Measurements from ENCODE around the gene SLC25A41. TPM values are rescaled to one million over a fixed set of nuclear protein-coding genes. Genes with fewer than 3 reads are reported as not detected.

SLC25A41 gene
- total and polyA plus RNA-seq, 4 experiments from 2014 or later = not detected

- CTCF ChIA-PET (ENCODE audit: partially characterized antibody) = interaction anchor here (1.3 to 1.4 kb wide), 2 partner anchors 21 to 38 kb away, joined by 3 read pairs; no protein-coding TSS in a partner anchor
- Histone ChIP-seq H3K27ac (ENCODE audit: low read depth, low read length) (peak overlapping the region; percentile 93), H3K36me3 (ENCODE audit: insufficient read depth, low read length) (peaks cover 33% of the 10 kb centered on the region), H3K4me1 (ENCODE audit: insufficient read depth, low read length) (peaks cover 46% of the 10 kb centered on the region), H3K9me3 (ENCODE audit: control insufficient read depth in 1 of 2, low read length in 2 of 2) (no peaks in the 10 kb centered on the region), H3K27me3 (ENCODE audit: insufficient read depth, low read length) (no peaks in the 10 kb centered on the region), H3K4me3 (ENCODE audit: low read length in 2 of 2) (no peak overlapping the region)
- H3K27me3 Mint-ChIP-seq = no peaks in the 10 kb centered on the region
- no peak overlapping the region for H3K4me3 Mint-ChIP-seq
- DNase-seq = no peak
- POLR2A ChIA-PET (ENCODE audit: partially characterized antibody) = no interaction called here
- intact Hi-C loops (cut with micrococcal nuclease) = no loop called here
- H3K27ac Mint-ChIP-seq = peak overlapping the region in 1 of 7 donors; percentile 70
- H3K4me1 Mint-ChIP-seq = peaks cover 19 to 50% (median 29%) of the 10 kb centered on the region in 4 donors
- peaks cover 14 to 25% of the 10 kb centered on the region in 2 donors for H3K36me3 Mint-ChIP-seq
- H3K9me3 Mint-ChIP-seq = no peaks in the 10 kb centered on the region
Measured at GRCh38 chr19:6478815-6479214, 45.3 kb upstream of the SLC25A41 start.

- ChIA-PET CTCF (ENCODE audit: partially characterized antibody) (no interaction called here), POLR2A (ENCODE audit: partially characterized antibody) (no interaction called here)
- DNase-seq = no peak
- Mint-ChIP-seq H3K27ac (peak overlapping the region in 1 of 7 donors; percentile 53), H3K36me3 (peaks cover 14 to 25% of the 10 kb centered on the region in 2 donors), H3K4me1 (peaks cover 15 to 33% (median 23%) of the 10 kb centered on the region in 4 donors), H3K9me3 (no peaks in the 10 kb centered on the region), H3K4me3 (no peak overlapping the region), H3K27me3 (no peaks in the 10 kb centered on the region)
- Histone ChIP-seq H3K4me1 (ENCODE audit: insufficient read depth, low read length) (peaks cover 33% of the 10 kb centered on the region), H3K27me3 (ENCODE audit: insufficient read depth, low read length) (no peaks in the 10 kb centered on the region), H3K36me3 (ENCODE audit: insufficient read depth, low read length) (peaks cover 33% of the 10 kb centered on the region), H3K4me3 (ENCODE audit: low read length in 2 of 2) (no peak overlapping the region), H3K9me3 (ENCODE audit: control insufficient read depth in 1 of 2, low read length in 2 of 2) (no peaks in the 10 kb centered on the region), H3K27ac (ENCODE audit: low read depth, low read length) (peak overlapping the region; percentile 7)
- intact Hi-C loops (cut with micrococcal nuclease) = no loop called here
Measured at GRCh38 chr19:6476896-6477431, 43.4 kb upstream of the SLC25A41 start.

- Mint-ChIP-seq H3K27ac (peak overlapping the region; percentile 15 to 66 (median 53)), H3K4me1 (peaks cover 11 to 27% (median 19%) of the 10 kb centered on the region in 4 donors), H3K4me3 (no peak overlapping the region), H3K36me3 (peaks cover 14 to 24% of the 10 kb centered on the region in 2 donors), H3K27me3 (no peaks in the 10 kb centered on the region), H3K9me3 (no peaks in the 10 kb centered on the region)
- Histone ChIP-seq H3K4me3 (ENCODE audit: low read length in 2 of 2) (no peak overlapping the region), H3K9me3 (ENCODE audit: control insufficient read depth in 1 of 2, low read length in 2 of 2) (no peaks in the 10 kb centered on the region), H3K4me1 (ENCODE audit: insufficient read depth, low read length) (peaks cover 30% of the 10 kb centered on the region), H3K27me3 (ENCODE audit: insufficient read depth, low read length) (no peaks in the 10 kb centered on the region), H3K27ac (ENCODE audit: low read depth, low read length) (peak overlapping the region; percentile 7), H3K36me3 (ENCODE audit: insufficient read depth, low read length) (peaks cover 33% of the 10 kb centered on the region)
- POLR2A ChIA-PET (ENCODE audit: partially characterized antibody) = no interaction called here
- CTCF ChIA-PET (ENCODE audit: partially characterized antibody) = no interaction called here
- DNase-seq = peak; percentile 51 to 75 (median 64)
- intact Hi-C loops (cut with micrococcal nuclease) = no loop called here
Measured at GRCh38 chr19:6476155-6476895, 42.8 kb upstream of the SLC25A41 start.

- no peak overlapping the region for H3K27ac ChIP-seq (ENCODE audit: low read depth, low read length)
- Mint-ChIP-seq H3K9me3 (no peaks in the 10 kb centered on the region), H3K27ac (peak overlapping the region in 2 of 7 donors; percentile 29 to 66), H3K4me1 (peaks cover 6 to 19% (median 12%) of the 10 kb centered on the region in 4 donors), H3K36me3 (peaks cover 18 to 23% of the 10 kb centered on the region in 2 donors), H3K4me3 (no peak overlapping the region), H3K27me3 (no peaks in the 10 kb centered on the region)
- ChIA-PET POLR2A (ENCODE audit: partially characterized antibody) (no interaction called here), CTCF (ENCODE audit: partially characterized antibody) (no interaction called here)
- intact Hi-C loops (cut with micrococcal nuclease) = no loop called here
- no peaks in the 10 kb centered on the region for H3K27me3 ChIP-seq (ENCODE audit: insufficient read depth, low read length)
- H3K9me3 ChIP-seq (ENCODE audit: control insufficient read depth in 1 of 2, low read length in 2 of 2) = no peaks in the 10 kb centered on the region
- no peak for DNase-seq
- H3K4me3 ChIP-seq (ENCODE audit: low read length in 2 of 2) = no peak overlapping the region
- peaks cover 23% of the 10 kb centered on the region for H3K4me1 ChIP-seq (ENCODE audit: insufficient read depth, low read length)
- H3K36me3 ChIP-seq (ENCODE audit: insufficient read depth, low read length) = peaks cover 33% of the 10 kb centered on the region
Measured at GRCh38 chr19:6475321-6476108, 42.0 kb upstream of the SLC25A41 start.

GRCh38 chr19:6473647-6474046 is 40.1 kb upstream of the SLC25A41 start:
- no peaks in the 10 kb centered on the region for H3K9me3 ChIP-seq (ENCODE audit: control insufficient read depth in 1 of 2, low read length in 2 of 2)
- intact Hi-C loops (cut with micrococcal nuclease) = no loop called here
- ChIA-PET CTCF (ENCODE audit: partially characterized antibody) (no interaction called here), POLR2A (ENCODE audit: partially characterized antibody) (interaction anchor here (0.9 to 2.1 kb wide), 2 partner anchors 8 to 390 kb away, joined by 3 to 19 read pairs; partner anchors contain the start of gene DENND1C)
- no peak overlapping the region for H3K4me3 ChIP-seq (ENCODE audit: low read length in 2 of 2)
- H3K4me1 ChIP-seq (ENCODE audit: insufficient read depth, low read length) = peaks cover 4% of the 10 kb centered on the region
- peaks cover 35% of the 10 kb centered on the region for H3K36me3 ChIP-seq (ENCODE audit: insufficient read depth, low read length)
- H3K27me3 ChIP-seq (ENCODE audit: insufficient read depth, low read length) = no peaks in the 10 kb centered on the region
- peaks cover 15 to 27% of the 10 kb centered on the region in 2 donors for H3K36me3 Mint-ChIP-seq
- DNase-seq = no peak
- H3K27ac Mint-ChIP-seq = no peak overlapping the region
- H3K27me3 Mint-ChIP-seq = no peaks in the 10 kb centered on the region
- peaks cover 0 to 5% (median 2%) of the 10 kb centered on the region in 4 donors for H3K4me1 Mint-ChIP-seq
- no peak overlapping the region for H3K4me3 Mint-ChIP-seq
- no peaks in the 10 kb centered on the region for H3K9me3 Mint-ChIP-seq
- no peak overlapping the region for H3K27ac ChIP-seq (ENCODE audit: low read depth, low read length)

- H3K9me3 Mint-ChIP-seq = no peaks in the 10 kb centered on the region
- H3K36me3 Mint-ChIP-seq = peaks cover 19 to 30% of the 10 kb centered on the region in 2 donors
- no peak overlapping the region for H3K27ac ChIP-seq (ENCODE audit: low read depth, low read length)
- H3K4me3 Mint-ChIP-seq = no peak overlapping the region
- ChIA-PET POLR2A (ENCODE audit: partially characterized antibody) (interaction anchor here (0.9 to 2.1 kb wide), 2 partner anchors 9 to 391 kb away, joined by 3 to 19 read pairs; partner anchors contain the start of gene DENND1C), CTCF (ENCODE audit: partially characterized antibody) (interaction anchor here (0.7 kb wide), 1 partner anchor 82 kb away, joined by 5 read pairs; no protein-coding TSS in a partner anchor)
- no peaks in the 10 kb centered on the region for H3K9me3 ChIP-seq (ENCODE audit: control insufficient read depth in 1 of 2, low read length in 2 of 2)
- H3K4me1 Mint-ChIP-seq = peaks cover 0 to 7% (median 3%) of the 10 kb centered on the region in 4 donors
- no peaks in the 10 kb centered on the region for H3K27me3 Mint-ChIP-seq
- H3K4me3 ChIP-seq (ENCODE audit: low read length in 2 of 2) = no peak overlapping the region
- DNase-seq = no peak
- peak overlapping the region in 1 of 7 donors; percentile 35 for H3K27ac Mint-ChIP-seq
- intact Hi-C loops (cut with micrococcal nuclease) = no loop called here
- H3K36me3 ChIP-seq (ENCODE audit: insufficient read depth, low read length) = peaks cover 35% of the 10 kb centered on the region
- no peaks in the 10 kb centered on the region for H3K4me1 ChIP-seq (ENCODE audit: insufficient read depth, low read length)
- no peaks in the 10 kb centered on the region for H3K27me3 ChIP-seq (ENCODE audit: insufficient read depth, low read length)
Measured at GRCh38 chr19:6472713-6473112, 39.1 kb upstream of the SLC25A41 start.

- Mint-ChIP-seq H3K4me1 (peaks cover 0 to 10% (median 1%) of the 10 kb centered on the region in 4 donors), H3K27ac (peak overlapping the region in 2 of 7 donors; percentile 10 to 57), H3K27me3 (no peaks in the 10 kb centered on the region), H3K4me3 (no peak overlapping the region), H3K36me3 (peaks cover 18 to 31% of the 10 kb centered on the region in 2 donors), H3K9me3 (no peaks in the 10 kb centered on the region)
- no peaks in the 10 kb centered on the region for H3K27me3 ChIP-seq (ENCODE audit: insufficient read depth, low read length)
- ChIA-PET CTCF (ENCODE audit: partially characterized antibody) (no interaction called here), POLR2A (ENCODE audit: partially characterized antibody) (interaction anchor here (1.0 kb wide), 1 partner anchor 9 kb away, joined by 3 read pairs; no protein-coding TSS in a partner anchor)
- no peaks in the 10 kb centered on the region for H3K9me3 ChIP-seq (ENCODE audit: control insufficient read depth in 1 of 2, low read length in 2 of 2)
- peaks cover 26% of the 10 kb centered on the region for H3K36me3 ChIP-seq (ENCODE audit: insufficient read depth, low read length)
- H3K27ac ChIP-seq (ENCODE audit: low read depth, low read length) = no peak overlapping the region
- H3K4me1 ChIP-seq (ENCODE audit: insufficient read depth, low read length) = no peaks in the 10 kb centered on the region
- no peak for DNase-seq
- H3K4me3 ChIP-seq (ENCODE audit: low read length in 2 of 2) = no peak overlapping the region
- intact Hi-C loops (cut with micrococcal nuclease) = no loop called here
Measured at GRCh38 chr19:6471076-6471475, 37.5 kb upstream of the SLC25A41 start.

Data from CD4-positive, alpha-beta memory T cell (primary cell).